ENCODE data around the gene NFKBIB. TPM values are rescaled to one million over a fixed set of nuclear protein-coding genes. Genes with fewer than 3 reads are reported as not detected.

NFKBIB gene
- total RNA-seq, 1 donor from 2014 or later = 45.5 TPM

GRCh38 chr19:38941979-38942378, 42.2 kb downstream of the NFKBIB start:
- intact Hi-C loops (cut with micrococcal nuclease) = no loop called here
- Mint-ChIP-seq H3K27ac (no peak overlapping the region), H3K27me3 (peaks cover 5% of the 10 kb centered on the region), H3K9me3 (no peaks in the 10 kb centered on the region), H3K4me1 (no peaks in the 10 kb centered on the region), H3K4me3 (no peak overlapping the region), H3K36me3 (ENCODE audit: low read depth) (no peaks in the 10 kb centered on the region)
- CTCF ChIA-PET = no interaction called here
- no peak for TF ChIP-seq CTCF (IDR thresholded peaks at IDR 0.05)
- ATAC-seq (ENCODE audit: low read depth) = no peak
- POLR2A ChIA-PET = no interaction called here
- DNase-seq = no peak

GRCh38 chr19:38942471-38943181, 42.9 kb downstream of the NFKBIB start:
- Mint-ChIP-seq H3K4me1 (no peaks in the 10 kb centered on the region), H3K27ac (no peak overlapping the region), H3K27me3 (peaks cover 5% of the 10 kb centered on the region), H3K9me3 (no peaks in the 10 kb centered on the region), H3K36me3 (ENCODE audit: low read depth) (no peaks in the 10 kb centered on the region), H3K4me3 (no peak overlapping the region)
- TF ChIP-seq CTCF (IDR thresholded peaks at IDR 0.05) = no peak
- ChIA-PET POLR2A (no interaction called here), CTCF (no interaction called here)
- DNase-seq = no peak
- intact Hi-C loops (cut with micrococcal nuclease) = no loop called here
- ATAC-seq (ENCODE audit: low read depth) = no peak

- DNase-seq (no peak), ATAC-seq (ENCODE audit: low read depth) (no peak)
- H3K36me3 Mint-ChIP-seq (ENCODE audit: low read depth) = no peaks in the 10 kb centered on the region
- intact Hi-C loops (cut with micrococcal nuclease) = no loop called here
- CTCF ChIA-PET = no interaction called here
- H3K9me3 Mint-ChIP-seq = no peaks in the 10 kb centered on the region
- H3K27ac Mint-ChIP-seq = no peak overlapping the region
- POLR2A ChIA-PET = no interaction called here
- no peak overlapping the region for H3K4me3 Mint-ChIP-seq
- peaks cover 6% of the 10 kb centered on the region for H3K4me1 Mint-ChIP-seq
- peaks cover 17% of the 10 kb centered on the region for H3K27me3 Mint-ChIP-seq
- TF ChIP-seq CTCF (IDR thresholded peaks at IDR 0.05) = no peak
Measured at GRCh38 chr19:38944981-38945506, 45.3 kb downstream of the NFKBIB start.

GRCh38 chr19:38945562-38946228, 45.9 kb downstream of the NFKBIB start:
- POLR2A ChIA-PET = no interaction called here
- H3K9me3 Mint-ChIP-seq = no peaks in the 10 kb centered on the region
- no peak for ATAC-seq (ENCODE audit: low read depth)
- no peak for TF ChIP-seq CTCF (IDR thresholded peaks at IDR 0.05)
- no peak for DNase-seq
- no peaks in the 10 kb centered on the region for H3K36me3 Mint-ChIP-seq (ENCODE audit: low read depth)
- peaks cover 20% of the 10 kb centered on the region for H3K27me3 Mint-ChIP-seq
- intact Hi-C loops (cut with micrococcal nuclease) = no loop called here
- peaks cover 10% of the 10 kb centered on the region for H3K4me1 Mint-ChIP-seq
- H3K27ac Mint-ChIP-seq = no peak overlapping the region
- CTCF ChIA-PET = no interaction called here
- no peak overlapping the region for H3K4me3 Mint-ChIP-seq

GRCh38 chr19:38946229-38947010, 46.7 kb downstream of the NFKBIB start:
- intact Hi-C loops (cut with micrococcal nuclease) = no loop called here
- Mint-ChIP-seq H3K4me1 (peaks cover 10% of the 10 kb centered on the region), H3K4me3 (no peak overlapping the region), H3K27me3 (peaks cover 20% of the 10 kb centered on the region), H3K36me3 (ENCODE audit: low read depth) (no peaks in the 10 kb centered on the region), H3K27ac (no peak overlapping the region), H3K9me3 (no peaks in the 10 kb centered on the region)
- CTCF ChIA-PET = no interaction called here
- ATAC-seq (ENCODE audit: low read depth) = no peak
- TF ChIP-seq CTCF (IDR thresholded peaks at IDR 0.05) = no peak
- POLR2A ChIA-PET = no interaction called here
- DNase-seq = no peak

Data from activated B cell treated with CpG ODN at 0.5 μM for 24 hours (primary cell).